A673 (cell line): ENCODE results near the gene SPATS2L.

ENCODE experiments used
- EZH2 ChIP-seq: fragments of 200-600 bp; sonication (generic); IDR thresholded peaks from 2 replicates; pipeline ENCODE4 v1.6.1; 2017; ENCODE audit warnings: borderline replicate concordance, low read depth, mild to moderate bottlenecking, mixed read lengths, antibody characterized with exemption, low read length; ENCODE audit not compliant: poor library complexity, severe bottlenecking
- TF ChIP-seq, protein P1 (sequence below): fragments of 300-800, 200-600 bp; sonication (generic); conservative IDR thresholded peaks from 2 replicates; pipeline ENCODE4 v1.5.1; 2017; ENCODE audit warnings: low read depth, mild to moderate bottlenecking, antibody characterized with exemption, low read length, moderate library complexity, mixed read lengths

DNA sequence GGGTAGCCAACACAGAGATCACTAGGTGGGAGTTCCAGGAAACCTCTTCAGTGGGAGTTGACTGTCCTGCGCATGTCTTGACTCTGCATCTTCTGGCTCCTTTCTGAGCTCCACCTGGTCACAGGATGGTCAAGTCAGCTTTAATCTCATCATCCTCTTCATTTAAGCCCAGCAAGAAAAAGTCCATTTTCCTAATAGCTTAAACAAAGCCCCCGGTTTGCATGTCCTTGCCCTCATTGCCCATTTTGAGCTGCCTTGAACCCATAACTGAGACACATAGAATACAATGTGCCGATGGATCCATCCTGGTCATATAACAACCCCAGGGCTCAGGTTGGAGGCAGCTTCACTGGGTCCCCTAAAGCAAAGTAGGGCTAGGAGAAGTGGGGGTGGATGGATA, 40.8 kb downstream of the SPATS2L start:
- TF ChIP-seq EZH2, result no peak
- TF ChIP-seq, protein P1, sequence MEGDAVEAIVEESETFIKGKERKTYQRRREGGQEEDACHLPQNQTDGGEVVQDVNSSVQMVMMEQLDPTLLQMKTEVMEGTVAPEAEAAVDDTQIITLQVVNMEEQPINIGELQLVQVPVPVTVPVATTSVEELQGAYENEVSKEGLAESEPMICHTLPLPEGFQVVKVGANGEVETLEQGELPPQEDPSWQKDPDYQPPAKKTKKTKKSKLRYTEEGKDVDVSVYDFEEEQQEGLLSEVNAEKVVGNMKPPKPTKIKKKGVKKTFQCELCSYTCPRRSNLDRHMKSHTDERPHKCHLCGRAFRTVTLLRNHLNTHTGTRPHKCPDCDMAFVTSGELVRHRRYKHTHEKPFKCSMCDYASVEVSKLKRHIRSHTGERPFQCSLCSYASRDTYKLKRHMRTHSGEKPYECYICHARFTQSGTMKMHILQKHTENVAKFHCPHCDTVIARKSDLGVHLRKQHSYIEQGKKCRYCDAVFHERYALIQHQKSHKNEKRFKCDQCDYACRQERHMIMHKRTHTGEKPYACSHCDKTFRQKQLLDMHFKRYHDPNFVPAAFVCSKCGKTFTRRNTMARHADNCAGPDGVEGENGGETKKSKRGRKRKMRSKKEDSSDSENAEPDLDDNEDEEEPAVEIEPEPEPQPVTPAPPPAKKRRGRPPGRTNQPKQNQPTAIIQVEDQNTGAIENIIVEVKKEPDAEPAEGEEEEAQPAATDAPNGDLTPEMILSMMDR, result no peak
